ENCODE data around the gene ARID1B.

ARID1B gene

GRCh38 chr6:156794546-156795354 is 17.6 kb downstream of the ARID1B start:
- DNase-seq, result no peak

GRCh38 chr6:156795825-156796224 is 18.6 kb downstream of the ARID1B start:
- DNase-seq, result no peak

- no peak for DNase-seq
Observed at GRCh38 chr6:156796627-156797026, 19.4 kb downstream of the ARID1B start.

DNA sequence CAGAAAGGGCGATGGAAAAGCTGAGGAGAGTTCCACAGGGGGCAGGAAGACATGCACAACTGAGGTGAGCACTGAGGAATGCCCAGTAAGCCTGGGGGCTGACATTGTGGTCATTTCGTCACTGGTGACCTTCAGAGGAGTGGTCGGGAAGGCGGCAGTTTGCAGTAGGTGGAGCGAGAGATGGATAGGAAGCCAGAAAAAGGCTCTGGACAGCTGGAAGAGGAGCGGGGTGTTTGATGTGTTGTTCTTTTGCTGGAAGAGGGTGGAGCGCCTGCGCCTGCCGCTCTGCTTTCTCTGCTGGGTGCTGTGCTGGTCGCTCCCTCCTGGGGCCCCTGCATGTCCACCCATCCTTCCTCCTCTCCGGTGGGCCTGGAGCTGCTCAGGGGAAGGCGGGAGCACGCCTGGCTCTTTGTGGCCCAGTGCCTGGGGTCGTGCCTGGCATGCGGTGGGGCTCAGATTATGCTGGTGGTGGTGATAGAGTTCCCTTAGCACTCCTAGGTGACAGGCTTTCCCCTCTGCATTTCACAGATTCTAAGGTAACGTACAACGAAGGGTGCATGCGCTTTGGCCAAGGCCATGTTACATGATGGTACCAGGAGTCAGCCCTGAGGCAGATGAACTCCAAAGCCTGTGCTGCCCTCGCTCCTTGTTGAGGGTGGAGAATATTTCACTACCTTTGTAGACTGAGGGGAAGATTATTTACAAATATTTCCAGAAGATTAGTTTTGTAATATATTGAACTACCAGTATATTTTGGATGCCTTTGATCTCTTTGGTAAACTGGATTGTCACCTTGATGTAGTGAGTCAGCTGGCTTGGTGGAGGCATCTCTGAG is 20.9 kb downstream of the ARID1B start:
- no peak for DNase-seq

GRCh38 chr6:156801712-156802111 is 24.5 kb downstream of the ARID1B start:
- no peak for DNase-seq

DNA sequence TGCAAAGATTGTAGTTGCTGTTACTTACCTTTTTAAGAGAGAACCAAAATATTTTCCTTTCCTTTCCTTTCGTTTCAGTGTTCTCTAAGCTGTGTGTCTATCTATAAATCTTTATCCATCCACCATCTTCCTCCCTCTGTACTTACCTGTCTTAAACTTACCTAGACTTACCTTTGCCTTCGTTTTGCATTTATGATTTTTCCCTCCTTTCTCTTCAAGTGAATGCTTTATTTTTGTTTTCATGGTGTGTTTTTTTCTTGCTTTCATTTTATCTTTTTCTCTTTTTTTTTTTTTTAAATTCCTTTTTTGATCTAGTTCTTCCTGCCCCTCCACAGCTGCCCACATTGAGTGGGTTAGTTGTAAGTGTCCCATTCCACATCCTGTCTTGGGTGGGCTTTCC is 26.2 kb downstream of the ARID1B start:
- no peak for DNase-seq

- DNase-seq, result no peak
Observed at GRCh38 chr6:156804402-156804801, 27.2 kb downstream of the ARID1B start.

GRCh38 chr6:156806155-156806554 is 29.0 kb downstream of the ARID1B start:
- no peak for DNase-seq

- no peak for DNase-seq
Observed at GRCh38 chr6:156807028-156807427, 29.9 kb downstream of the ARID1B start.

GRCh38 chr6:156807795-156808194 is 30.6 kb downstream of the ARID1B start:
- no peak for DNase-seq

DNA sequence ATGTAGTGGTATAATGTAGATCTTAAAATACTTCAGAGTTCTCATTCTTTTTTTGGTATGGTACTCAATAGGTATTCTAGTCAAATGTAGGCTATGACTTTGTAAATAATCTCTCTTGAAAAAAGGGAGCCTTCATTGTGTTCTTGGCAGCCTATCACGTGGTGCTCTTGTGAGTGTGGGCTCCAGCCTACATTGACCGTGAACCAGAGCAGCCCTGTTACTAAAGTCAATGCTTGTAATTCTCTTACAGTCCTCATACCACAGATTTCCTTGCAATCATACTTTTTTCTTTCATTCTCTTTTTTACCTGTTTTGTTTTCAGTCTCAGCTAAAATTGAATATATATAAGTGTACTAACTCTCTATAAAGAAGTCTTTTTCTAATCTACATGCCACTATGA is 31.1 kb downstream of the ARID1B start:
- DNase-seq, result no peak

DNA sequence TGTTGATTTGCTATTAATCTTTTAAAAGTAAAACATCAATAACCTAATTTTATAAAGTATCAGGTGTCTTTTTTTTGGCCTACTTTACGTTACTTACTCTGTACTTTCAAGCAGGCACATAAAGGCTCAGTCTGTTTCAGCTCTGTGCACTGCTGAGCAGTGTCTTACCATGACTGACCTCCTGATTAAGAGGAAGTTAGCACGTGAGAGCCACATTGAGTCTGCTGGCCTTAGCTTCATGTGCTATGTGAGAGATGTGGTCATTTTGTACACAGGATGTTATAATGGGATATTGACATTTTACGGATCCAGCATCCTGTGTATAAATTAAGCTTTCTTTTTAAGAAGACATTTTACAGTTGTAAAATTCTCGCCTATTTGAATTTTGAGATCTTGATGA is 31.9 kb downstream of the ARID1B start:
- DNase-seq, result peak; percentile 20

DNA sequence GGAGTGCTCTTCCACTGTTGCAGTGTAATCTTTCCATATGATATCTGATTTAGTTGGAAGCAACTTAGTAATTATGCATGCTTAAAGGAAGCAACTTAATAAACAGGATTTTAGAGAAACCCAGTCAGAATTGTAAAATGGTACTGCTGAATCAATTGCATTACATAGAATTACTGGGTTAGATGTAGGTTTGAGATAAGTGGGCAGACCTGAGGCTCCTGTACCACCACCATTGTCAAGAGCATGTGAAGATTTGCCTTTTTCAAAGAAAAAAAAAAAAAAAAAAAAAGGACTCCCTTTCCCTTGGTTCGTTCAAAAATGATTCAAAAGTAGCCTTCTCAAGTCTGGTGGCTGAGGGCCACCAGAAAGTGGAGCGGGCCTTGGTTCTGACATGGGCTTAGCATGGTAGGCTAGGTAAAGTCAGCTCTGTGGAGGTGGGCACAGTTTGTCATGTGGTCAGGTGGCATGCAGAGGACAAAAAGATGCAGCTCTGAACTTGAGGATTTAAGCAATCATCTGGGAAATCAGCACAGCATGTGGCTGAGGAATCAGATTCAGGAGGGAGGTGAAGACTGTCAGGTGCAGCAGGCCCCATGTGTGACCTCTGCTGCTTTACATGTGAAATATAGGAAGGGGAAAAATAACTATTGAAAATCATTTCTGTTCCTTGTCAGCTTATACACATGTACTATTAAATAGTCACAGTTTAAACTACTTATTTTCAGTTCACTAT is 32.4 kb downstream of the ARID1B start:
- DNase-seq, result no peak

- DNase-seq, result no peak
Observed at GRCh38 chr6:156814036-156814581, 36.9 kb downstream of the ARID1B start.

- DNase-seq, result no peak
Observed at GRCh38 chr6:156816505-156816904, 39.3 kb downstream of the ARID1B start.

GRCh38 chr6:156820089-156820798 is 43.1 kb downstream of the ARID1B start:
- no peak for DNase-seq

GRCh38 chr6:156821707-156822106 is 44.5 kb downstream of the ARID1B start:
- no peak for DNase-seq

- no peak for DNase-seq
Observed at GRCh38 chr6:156822747-156823206, 45.6 kb downstream of the ARID1B start.

DNA sequence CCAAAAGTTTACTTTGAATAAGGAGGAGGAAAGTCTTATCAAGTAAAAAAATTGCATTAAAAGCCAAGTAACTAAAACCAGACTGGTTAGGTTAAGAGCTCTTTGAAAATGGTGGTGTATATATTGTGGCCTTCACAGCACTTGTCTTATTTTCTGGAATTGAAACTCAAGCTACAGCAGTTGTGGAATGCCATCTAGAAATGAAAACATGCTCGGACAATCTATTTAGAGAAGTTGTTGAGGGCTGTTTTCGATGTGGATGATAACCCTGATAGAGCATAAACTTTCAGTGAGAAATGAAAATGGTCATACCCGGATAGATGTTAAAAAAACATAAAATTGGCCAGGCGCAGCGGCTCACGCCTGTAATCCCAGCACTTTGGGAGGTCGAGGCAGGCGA is 47.0 kb downstream of the ARID1B start:
- DNase-seq, result no peak

DNA sequence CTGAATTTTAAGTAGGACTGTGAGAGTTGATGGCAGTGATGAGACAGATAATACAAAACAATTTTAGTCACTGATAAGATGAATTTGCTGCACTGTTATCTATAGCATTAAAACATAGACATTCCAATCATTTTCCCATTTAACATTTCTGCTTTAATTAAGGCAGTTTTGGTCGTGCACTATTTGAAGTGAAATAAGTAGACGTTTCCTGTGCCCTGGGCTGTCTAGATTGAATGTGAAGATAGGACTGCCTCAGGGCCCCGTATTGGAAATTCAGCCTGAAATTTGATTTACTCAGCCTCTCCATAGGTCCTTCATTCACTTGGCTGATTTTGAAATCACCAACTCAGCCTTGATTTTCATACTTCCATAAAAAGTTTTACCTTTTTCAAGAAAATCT is 48.3 kb downstream of the ARID1B start:
- DNase-seq, result no peak

DNA sequence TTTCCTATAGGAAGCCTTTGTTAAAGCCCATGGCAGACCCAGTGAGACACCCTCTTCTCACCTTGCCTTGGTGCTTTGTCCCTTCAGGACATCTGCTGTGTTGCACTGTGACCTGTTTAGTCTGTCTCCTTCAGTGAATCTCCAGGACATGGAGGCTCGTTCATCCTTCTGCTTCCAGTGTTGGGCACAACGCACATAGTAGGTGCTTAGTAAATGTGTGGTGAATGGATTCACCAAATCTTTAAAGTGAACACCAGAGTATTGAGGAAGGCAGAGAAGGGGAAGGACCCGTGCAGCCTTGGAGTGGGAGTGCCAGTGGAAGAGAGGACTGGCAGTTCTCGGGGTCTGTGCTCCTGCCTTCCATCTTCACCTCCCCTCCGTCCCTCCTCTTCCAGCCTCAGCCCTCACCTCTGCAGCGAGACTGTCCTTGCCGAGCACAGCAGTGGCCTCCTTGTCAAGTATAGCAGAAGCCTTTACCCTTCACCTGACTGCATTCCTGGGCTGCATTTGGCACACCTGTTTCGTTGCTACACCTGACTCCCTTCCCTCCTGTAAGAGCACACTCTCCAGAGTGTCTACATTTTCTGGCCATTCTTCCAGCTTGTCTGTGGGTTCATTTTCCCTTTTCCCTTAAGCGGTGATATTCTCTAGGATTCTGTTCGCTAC is 49.2 kb downstream of the ARID1B start:
- DNase-seq, result no peak

- DNase-seq, result no peak
Observed at GRCh38 chr6:156827382-156827781, 50.2 kb downstream of the ARID1B start.
